Glomerular visceral epithelial cell (primary cell): ENCODE data around the gene ZFP1.

Experiments
- DNase-seq: peaks from one replicate; pipeline ENCODE4 v3.0.0-alpha.2; 2016; ENCODE audit errors: extremely low spot score

ZFP1 gene

GRCh38 chr16:75151798-75152197 lies 3.5 kb downstream of the ZFP1 start:
- no peak for DNase-seq

GRCh38 chr16:75152635-75153034 lies 4.3 kb downstream of the ZFP1 start:
- no peak for DNase-seq

- DNase-seq: no peak
These were observed 12.1 kb downstream of the ZFP1 start for GRCh38 chr16:75160386-75160785.

- no peak for DNase-seq
These were observed 21.6 kb downstream of the ZFP1 start for GRCh38 chr16:75169899-75170405.

DNA sequence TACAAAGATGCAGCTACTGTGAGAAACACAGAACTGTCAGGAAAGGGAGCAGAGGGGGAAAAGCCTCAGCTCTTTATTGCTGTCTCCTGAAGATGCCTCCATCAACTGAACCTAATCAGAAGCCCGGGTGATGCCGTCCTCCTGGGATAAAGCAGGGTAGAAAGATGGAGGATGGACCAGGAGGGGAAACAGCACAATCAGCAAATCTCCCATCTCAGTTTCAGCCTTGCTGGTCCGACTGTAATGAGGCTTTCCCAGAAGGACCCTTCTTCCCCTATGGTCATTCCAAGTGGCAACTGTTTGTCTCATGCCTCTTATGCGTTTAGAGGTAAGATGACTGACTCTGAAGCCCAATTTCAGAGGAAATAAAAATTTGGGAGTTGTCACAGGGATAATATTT lies 24.3 kb downstream of the ZFP1 start:
- no peak for DNase-seq

- no peak for DNase-seq
These were observed 26.8 kb downstream of the ZFP1 start for GRCh38 chr16:75175074-75175473.

DNA sequence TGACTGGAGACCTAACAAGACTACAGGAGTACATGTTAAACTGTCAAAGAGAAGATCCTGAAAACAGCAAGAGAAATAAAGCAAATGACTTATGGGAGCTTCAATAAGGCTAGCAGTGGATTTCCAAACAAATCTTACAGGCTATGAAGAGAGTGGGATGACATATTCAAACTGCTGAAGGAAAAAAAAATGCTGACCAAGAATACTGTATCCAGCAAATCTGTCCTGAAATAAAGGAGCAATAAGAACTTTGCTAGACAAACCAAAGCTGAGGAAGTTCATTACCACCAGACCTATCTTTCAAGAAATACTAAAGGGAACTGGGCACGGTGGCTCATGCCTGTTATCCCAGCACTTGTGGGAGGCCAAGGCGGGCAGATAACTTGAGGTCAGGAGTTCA lies 28.6 kb downstream of the ZFP1 start:
- no peak for DNase-seq

- DNase-seq: no peak
These were observed 30.9 kb downstream of the ZFP1 start for GRCh38 chr16:75179208-75179607.

DNA sequence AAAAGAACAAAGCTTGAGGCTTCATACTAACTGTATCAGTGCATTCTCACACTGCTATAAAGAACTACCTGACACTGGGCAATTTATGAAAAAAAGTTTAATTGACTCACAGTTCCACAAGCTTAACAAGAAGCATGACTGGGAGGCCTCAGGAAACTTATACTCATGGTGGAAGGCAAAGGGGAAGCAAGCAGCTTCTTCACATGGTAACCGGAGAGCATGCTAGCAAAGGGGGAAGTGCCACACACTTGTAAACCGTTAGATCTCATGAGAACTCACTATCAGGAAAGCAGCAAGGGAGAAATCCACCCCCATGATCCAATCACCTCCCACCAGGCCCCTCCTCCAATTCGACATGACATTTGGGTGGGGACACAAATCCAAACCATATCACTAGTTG lies 33.3 kb downstream of the ZFP1 start:
- DNase-seq: no peak

DNA sequence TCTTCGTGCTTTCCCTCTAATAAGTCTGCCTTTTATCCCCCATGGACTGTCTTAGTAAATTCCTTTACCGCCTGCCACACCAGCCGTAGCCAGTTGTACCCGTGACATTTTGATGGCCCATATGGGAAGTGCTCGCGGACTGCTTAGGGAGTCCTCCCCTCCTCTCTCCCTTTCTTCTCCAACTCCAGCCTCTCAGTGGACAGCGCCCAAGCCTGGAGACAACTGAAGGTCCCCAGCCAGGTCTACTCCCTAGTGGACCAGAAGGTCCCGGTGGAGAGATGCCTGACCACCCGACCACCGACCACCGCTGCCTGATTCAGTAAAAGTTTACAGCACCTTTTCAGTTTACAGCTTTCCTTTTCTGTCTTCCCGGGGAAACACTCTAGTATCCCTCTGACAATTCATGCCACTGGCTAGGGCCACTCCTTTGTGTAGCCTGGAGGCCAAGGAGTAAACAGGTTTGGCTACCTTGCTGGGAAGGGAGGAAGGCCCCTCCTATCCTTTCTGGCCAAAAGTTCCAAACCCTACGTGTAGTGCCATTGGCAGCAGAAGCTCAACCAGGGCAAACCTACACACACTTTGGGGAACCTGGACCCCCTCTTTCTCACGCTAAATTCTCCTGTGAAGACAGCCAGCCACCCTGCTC lies 40.6 kb downstream of the ZFP1 start:
- DNase-seq: no peak

GRCh38 chr16:75189638-75190245 lies 41.4 kb downstream of the ZFP1 start:
- DNase-seq: no peak

DNA sequence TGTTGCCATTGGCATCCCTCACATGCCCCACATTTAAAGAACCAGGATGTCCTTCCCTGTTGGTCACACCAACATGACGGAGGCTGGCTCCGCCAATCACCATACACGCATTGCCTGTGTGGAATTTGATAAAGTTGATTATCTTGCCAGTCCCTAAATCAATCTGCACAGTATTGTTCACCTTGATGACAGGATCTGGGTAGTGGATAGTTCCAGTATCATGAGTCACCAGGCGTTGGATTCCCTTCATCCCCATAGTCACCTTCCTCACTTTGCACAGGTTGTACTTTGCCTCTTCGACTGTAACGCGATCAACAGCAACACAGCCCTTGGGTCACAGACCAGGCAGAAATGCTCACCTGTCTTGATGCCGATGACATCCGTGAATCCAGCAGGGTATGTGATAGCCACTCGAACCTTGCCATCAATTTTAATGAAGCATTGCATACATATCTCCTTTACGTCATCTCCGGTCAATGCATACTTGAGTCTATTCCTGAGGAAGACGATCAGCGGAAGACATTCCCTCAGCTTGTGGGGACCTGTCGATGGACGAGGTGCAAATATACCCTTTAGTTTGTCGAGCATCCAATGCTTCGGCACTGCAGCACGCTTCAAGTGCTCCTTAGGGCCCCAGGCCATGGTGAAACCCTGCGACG lies 44.4 kb downstream of the ZFP1 start:
- DNase-seq: no peak

DNA sequence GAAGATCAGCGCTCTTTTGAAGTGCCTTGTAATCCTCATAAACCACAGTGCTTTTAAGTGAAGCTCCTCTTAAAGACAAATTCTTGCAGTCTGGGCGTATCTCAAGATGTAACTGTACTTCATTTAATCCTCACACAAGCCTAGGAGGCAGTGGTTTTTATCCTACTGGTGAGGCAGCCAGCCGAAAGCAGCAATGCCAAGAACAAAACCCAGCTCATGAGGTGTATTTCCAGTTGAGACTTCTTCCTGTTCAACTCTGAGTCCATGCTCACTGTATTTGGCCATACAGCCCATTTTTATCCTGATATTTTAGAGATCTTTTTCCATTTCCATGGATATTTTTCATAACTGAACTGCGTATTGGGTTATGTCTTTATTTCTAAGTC lies 44.9 kb downstream of the ZFP1 start:
- DNase-seq: no peak

DNA sequence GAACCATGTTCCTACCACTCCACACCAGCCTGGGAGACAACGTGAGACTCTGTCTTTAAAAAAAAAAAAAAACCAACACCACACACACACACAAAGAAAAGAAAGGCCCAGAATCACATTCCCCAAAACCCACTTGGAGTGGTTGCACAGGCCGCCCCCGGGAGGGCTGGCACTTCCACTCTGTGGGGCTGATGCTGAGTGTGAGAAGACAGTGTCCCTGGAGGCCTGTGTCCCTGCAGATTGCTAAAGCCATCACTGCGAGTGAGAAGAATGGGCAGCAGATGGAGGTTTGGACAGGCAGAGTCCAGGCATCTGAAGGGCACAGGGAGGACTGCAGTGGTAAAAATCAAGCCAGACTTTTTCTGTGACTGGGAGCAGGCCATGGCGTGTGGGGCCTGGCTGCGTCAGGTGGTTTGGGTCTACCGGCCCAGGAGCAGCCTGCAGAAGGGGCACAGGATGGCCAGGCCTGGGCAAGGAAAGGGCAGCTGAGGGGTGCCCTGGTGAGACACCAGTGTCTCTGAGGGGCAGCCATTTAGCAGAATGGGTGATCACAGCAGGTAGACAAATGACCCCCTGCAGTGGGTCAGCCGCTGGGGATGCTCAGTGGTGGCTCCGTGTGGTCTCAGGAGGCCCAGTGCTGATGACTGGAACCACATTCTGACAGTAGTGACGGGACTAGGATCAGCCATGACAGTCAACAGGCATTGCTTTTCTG lies 45.6 kb downstream of the ZFP1 start:
- no peak for DNase-seq

DNA sequence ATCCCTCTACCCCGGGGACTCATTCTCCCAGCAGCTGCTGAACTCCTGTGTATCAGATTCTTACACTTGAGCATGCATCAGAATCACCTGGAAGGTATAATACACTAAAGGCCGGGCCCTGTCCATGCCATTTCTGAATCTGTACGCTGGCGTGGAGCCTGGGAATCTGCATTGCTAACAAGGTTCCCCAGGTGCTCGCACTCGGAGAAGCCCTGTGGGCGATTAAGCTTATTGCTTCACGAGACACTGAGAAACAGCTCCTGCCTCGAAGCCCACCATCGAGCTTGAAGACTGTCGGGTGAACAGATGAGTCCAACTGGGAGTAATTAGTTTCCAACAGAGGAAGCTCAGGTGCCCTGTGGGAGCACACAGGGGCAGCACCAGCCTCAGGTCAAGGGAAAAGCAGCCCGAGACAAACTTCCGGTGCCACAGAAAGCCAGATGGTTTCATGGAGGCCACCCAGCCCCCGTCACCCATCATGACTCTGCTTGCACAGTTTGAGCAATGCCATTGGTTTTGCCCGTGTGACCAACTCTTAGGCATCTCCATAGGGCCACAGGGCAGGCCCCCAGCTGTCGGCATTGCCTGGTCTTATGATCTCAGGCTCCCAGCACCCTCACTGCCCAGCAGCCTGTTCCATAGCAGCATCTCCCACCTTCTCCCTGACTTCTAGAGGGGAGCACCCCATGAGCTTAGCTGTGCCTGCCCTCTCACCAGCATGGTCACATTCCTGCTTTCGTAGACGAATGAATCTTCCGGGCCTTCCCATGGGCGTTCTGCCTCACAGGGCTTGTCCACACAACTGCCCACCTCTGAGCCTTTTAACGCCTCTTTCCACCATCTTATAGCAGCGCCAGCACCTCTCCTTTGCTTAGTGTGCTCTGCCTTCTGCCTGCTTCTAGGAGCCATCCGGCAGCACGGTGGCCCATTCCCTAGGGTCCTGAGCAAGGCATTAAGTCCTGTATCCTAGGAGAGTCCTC lies 47.8 kb downstream of the ZFP1 start:
- no peak for DNase-seq

DNA sequence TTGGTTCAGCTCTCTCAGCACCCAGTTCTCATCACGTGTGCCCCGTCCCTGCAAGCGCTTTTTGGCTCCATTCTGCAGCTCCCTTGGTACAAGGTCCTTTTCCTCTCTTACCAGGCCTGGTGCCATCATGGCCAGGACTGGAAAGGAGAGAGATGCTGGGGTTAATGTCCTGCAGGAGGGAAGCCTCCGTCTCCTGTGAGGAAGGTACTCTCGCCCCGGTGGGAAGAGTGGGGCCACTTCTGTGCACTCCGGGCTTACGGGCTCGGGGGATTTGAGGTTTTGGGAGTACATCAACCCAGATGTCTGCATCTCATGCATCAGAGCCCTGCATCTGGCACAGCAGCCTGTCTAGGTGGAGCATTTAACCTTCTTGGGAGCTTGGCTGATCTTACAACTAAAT lies 48.5 kb downstream of the ZFP1 start:
- DNase-seq: no peak

DNA sequence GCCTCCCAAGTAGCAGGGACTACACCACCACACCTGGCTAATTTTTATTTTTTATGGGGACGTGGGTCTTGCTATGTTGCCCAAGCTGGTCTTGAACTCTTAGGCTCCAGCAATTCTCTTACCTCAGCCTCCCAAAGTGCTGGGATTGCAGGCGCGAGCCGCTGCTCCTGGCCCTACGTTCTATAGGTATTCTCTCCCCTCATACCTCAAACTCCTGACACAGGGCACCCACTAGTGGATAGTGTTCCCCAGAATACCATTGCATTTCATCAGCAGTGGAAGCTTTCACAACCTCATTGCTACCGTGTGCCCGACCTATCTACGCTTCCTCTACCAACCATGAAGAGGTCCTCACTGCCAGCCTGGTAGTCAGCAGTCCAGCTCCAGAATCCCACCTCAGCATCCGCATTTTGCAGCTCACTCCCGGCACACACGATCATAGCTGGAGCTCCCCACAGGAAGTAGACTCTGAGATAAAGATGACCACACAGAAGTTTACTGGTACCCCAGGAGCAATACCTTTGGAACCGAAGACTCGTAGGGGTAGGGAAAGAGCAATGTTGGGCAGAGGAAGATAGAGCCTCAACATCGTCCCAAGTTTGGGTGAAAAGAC lies 49.3 kb downstream of the ZFP1 start:
- no peak for DNase-seq

- no peak for DNase-seq
These were observed 49.8 kb downstream of the ZFP1 start for GRCh38 chr16:75198135-75198600.

- no peak for DNase-seq
These were observed 53.8 kb downstream of the ZFP1 start for GRCh38 chr16:75202069-75202590.

GRCh38 chr16:75203096-75203495 lies 54.8 kb downstream of the ZFP1 start:
- no peak for DNase-seq
